ENCODE data around the gene MEIS1. TPM values are rescaled to one million over a fixed set of nuclear protein-coding genes. Genes with fewer than 3 reads are reported as not detected.
"Not testable (repeated sequence)": the region's sequence is repeated elsewhere in the genome, so short reads cannot be mapped to it uniquely, and the experiment has no call there.

MEIS1 gene
- polyA plus RNA-seq, 1 donor (not counting 4 experiments of a cell fraction or from before 2014, with no cell fraction given), result 3.1 TPM

DNA sequence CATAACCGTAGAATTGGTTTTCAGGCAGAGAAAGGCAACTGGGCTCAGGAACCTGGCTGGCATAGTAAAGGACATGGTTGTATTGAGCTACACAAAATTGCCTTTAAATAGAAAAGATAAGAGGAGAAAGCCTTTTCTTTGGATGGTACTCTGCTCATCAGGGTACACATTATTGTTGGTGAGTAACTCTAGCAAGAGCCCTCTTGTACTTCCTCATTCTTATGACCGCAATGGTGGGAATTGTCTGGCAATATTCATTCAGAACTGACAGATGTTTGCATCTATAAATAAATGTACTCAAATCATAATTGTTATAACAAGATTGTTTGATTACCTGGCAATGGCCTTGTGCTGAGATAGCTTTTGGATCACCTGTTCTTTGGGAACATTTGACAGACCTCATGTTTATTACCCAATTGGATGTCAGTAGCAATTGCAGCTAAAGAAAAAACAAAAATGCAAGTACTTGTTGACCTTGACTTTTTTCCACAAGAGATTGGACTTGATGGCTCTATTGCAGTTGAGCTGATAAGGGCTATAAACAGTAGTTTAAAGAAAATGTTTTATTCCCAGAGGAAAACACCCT is 43.9 kb downstream of the MEIS1 start:
- Histone ChIP-seq H3K4me2 (ENCODE audit: control insufficient read depth, extremely low read depth, insufficient read depth, low read depth, low read length) (no peak overlapping the region), H3K4me3 (ENCODE audit: control insufficient read depth in 2 of 3, extremely low read depth in 1 of 3, insufficient read depth in 2 of 3, low read depth in 1 of 3, low read length in 3 of 3) (no peak overlapping the region), H3K4me1 (ENCODE audit: control insufficient read depth, extremely low read depth, insufficient read depth, low read length) (peaks cover 7% of the 10 kb centered on the region), H3K27ac (ENCODE audit: control insufficient read depth, insufficient read depth, low read length) (no peak overlapping the region), H2AFZ (ENCODE audit: control insufficient read depth, low read length) (no peak overlapping the region), H3K9me3 (ENCODE audit: control insufficient read depth, low read depth, low read length) (no peaks in the 10 kb centered on the region), H3K9ac (ENCODE audit: control insufficient read depth, extremely low read depth, insufficient read depth, low read length) (no peak overlapping the region), H3K27me3 (ENCODE audit: control insufficient read depth, extremely low read depth, insufficient read depth, low read length) (no peaks in the 10 kb centered on the region), H3K9me1 (ENCODE audit: control insufficient read depth, extremely low read depth, insufficient read depth, low read length) (no peaks in the 10 kb centered on the region), H3K79me2 (ENCODE audit: control insufficient read depth, insufficient read depth, low read length) (no peaks in the 10 kb centered on the region), H4K20me1 (ENCODE audit: control insufficient read depth, extremely low read depth, insufficient read depth, low read length) (no peaks in the 10 kb centered on the region), H3K36me3 (ENCODE audit: control insufficient read depth in 2 of 2, extremely low read depth in 1 of 2, insufficient read depth in 2 of 2, low read length in 2 of 2) (no peaks in the 10 kb centered on the region)
- dilution Hi-C loops (cut with MboI; ENCODE audit: extremely low pct_ligation_motif_present, low sequenced_read_pairs), result no loop called here
- TF ChIP-seq, protein P1, sequence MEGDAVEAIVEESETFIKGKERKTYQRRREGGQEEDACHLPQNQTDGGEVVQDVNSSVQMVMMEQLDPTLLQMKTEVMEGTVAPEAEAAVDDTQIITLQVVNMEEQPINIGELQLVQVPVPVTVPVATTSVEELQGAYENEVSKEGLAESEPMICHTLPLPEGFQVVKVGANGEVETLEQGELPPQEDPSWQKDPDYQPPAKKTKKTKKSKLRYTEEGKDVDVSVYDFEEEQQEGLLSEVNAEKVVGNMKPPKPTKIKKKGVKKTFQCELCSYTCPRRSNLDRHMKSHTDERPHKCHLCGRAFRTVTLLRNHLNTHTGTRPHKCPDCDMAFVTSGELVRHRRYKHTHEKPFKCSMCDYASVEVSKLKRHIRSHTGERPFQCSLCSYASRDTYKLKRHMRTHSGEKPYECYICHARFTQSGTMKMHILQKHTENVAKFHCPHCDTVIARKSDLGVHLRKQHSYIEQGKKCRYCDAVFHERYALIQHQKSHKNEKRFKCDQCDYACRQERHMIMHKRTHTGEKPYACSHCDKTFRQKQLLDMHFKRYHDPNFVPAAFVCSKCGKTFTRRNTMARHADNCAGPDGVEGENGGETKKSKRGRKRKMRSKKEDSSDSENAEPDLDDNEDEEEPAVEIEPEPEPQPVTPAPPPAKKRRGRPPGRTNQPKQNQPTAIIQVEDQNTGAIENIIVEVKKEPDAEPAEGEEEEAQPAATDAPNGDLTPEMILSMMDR (optimal IDR thresholded peaks at IDR 0.05 in 1 of 3, IDR thresholded peaks at IDR 0.05 in 1 of 3, conservative IDR thresholded peaks at IDR 0.05 in 1 of 3; ENCODE audit: extremely low read depth in 1 of 3, insufficient read depth in 2 of 3, low read length in 3 of 3), result no peak
- no peak for TF ChIP-seq EZH2 (IDR thresholded peaks at IDR 0.05; ENCODE audit: low read length)
- FAIRE-seq, result no peak
- no peak for DNase-seq (ENCODE audit: low read depth, low spot score)

DNA sequence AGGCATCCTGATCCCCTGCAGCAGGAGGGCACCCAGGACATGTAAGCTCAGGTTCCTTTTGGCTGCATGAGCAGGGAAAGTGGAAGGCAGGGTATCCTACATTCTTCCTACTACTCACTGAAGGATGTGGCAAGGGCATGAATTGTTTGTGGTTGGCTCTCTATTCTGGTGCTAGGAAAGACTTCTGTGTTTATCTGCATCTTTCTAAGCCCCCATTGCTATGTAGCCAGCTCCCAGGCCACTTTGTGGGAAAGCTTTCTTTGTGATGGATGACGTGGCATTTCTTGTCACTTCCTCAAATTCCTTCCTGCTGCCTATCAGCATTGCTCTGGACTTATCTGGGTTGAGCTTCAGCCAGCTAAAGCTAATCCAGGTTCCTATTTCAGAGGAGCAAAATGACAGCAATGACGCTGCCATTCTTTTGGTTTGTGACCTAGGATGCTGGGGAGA is 46.2 kb downstream of the MEIS1 start:
- Histone ChIP-seq H3K9me1 (ENCODE audit: control insufficient read depth, extremely low read depth, insufficient read depth, low read length) (no peaks in the 10 kb centered on the region), H3K27me3 (ENCODE audit: control insufficient read depth, extremely low read depth, insufficient read depth, low read length) (no peaks in the 10 kb centered on the region), H2AFZ (ENCODE audit: control insufficient read depth, low read length) (no peak overlapping the region), H3K9ac (ENCODE audit: control insufficient read depth, extremely low read depth, insufficient read depth, low read length) (no peak overlapping the region), H4K20me1 (ENCODE audit: control insufficient read depth, extremely low read depth, insufficient read depth, low read length) (no peaks in the 10 kb centered on the region), H3K9me3 (ENCODE audit: control insufficient read depth, low read depth, low read length) (no peaks in the 10 kb centered on the region), H3K27ac (ENCODE audit: control insufficient read depth, insufficient read depth, low read length) (no peak overlapping the region), H3K36me3 (ENCODE audit: control insufficient read depth in 2 of 2, extremely low read depth in 1 of 2, insufficient read depth in 2 of 2, low read length in 2 of 2) (no peaks in the 10 kb centered on the region), H3K4me3 (ENCODE audit: control insufficient read depth in 2 of 3, extremely low read depth in 1 of 3, insufficient read depth in 2 of 3, low read depth in 1 of 3, low read length in 3 of 3) (no peak overlapping the region), H3K4me1 (ENCODE audit: control insufficient read depth, extremely low read depth, insufficient read depth, low read length) (peaks cover 7% of the 10 kb centered on the region), H3K4me2 (ENCODE audit: control insufficient read depth, extremely low read depth, insufficient read depth, low read depth, low read length) (no peak overlapping the region), H3K79me2 (ENCODE audit: control insufficient read depth, insufficient read depth, low read length) (no peaks in the 10 kb centered on the region)
- DNase-seq (ENCODE audit: low read depth, low spot score), result no peak
- TF ChIP-seq, protein P1 (optimal IDR thresholded peaks at IDR 0.05 in 1 of 3, IDR thresholded peaks at IDR 0.05 in 1 of 3, conservative IDR thresholded peaks at IDR 0.05 in 1 of 3; ENCODE audit: extremely low read depth in 1 of 3, insufficient read depth in 2 of 3, low read length in 3 of 3), result no peak
- TF ChIP-seq EZH2 (IDR thresholded peaks at IDR 0.05; ENCODE audit: low read length), result no peak
- dilution Hi-C loops (cut with MboI; ENCODE audit: extremely low pct_ligation_motif_present, low sequenced_read_pairs), result no loop called here
- no peak for FAIRE-seq

DNA sequence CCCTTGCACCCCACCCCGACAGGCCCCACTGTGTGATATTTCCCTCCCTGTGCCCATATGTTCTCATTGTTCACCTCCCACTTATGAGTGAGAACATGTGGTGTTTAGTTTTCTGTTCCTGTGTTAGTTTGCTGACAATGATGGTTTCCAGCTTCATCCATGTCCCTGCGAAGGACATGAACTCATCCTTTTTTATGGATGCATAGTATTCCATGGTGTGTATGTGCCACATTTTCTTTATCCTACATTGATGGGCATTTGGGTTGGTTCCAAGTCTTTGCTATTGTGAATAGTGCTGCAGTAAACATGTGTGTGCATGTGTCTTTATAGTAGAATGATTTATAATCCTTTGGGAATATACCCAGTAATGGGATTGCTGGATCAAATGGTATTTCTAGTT is 50.3 kb downstream of the MEIS1 start:
- H3K4me3 ChIP-seq (ENCODE audit: control insufficient read depth in 2 of 3, extremely low read depth in 1 of 3, insufficient read depth in 2 of 3, low read depth in 1 of 3, low read length in 3 of 3); H3K27ac ChIP-seq (ENCODE audit: control insufficient read depth, insufficient read depth, low read length); dilution Hi-C loops (cut with MboI; ENCODE audit: extremely low pct_ligation_motif_present, low sequenced_read_pairs); H3K79me2 ChIP-seq (ENCODE audit: control insufficient read depth, insufficient read depth, low read length); H3K9me3 ChIP-seq (ENCODE audit: control insufficient read depth, low read depth, low read length); H3K9me1 ChIP-seq (ENCODE audit: control insufficient read depth, extremely low read depth, insufficient read depth, low read length); H4K20me1 ChIP-seq (ENCODE audit: control insufficient read depth, extremely low read depth, insufficient read depth, low read length); H2AFZ ChIP-seq (ENCODE audit: control insufficient read depth, low read length); H3K4me2 ChIP-seq (ENCODE audit: control insufficient read depth, extremely low read depth, insufficient read depth, low read depth, low read length); FAIRE-seq; H3K4me1 ChIP-seq (ENCODE audit: control insufficient read depth, extremely low read depth, insufficient read depth, low read length); H3K36me3 ChIP-seq (ENCODE audit: control insufficient read depth in 2 of 2, extremely low read depth in 1 of 2, insufficient read depth in 2 of 2, low read length in 2 of 2); DNase-seq (ENCODE audit: low read depth, low spot score); H3K27me3 ChIP-seq (ENCODE audit: control insufficient read depth, extremely low read depth, insufficient read depth, low read length); H3K9ac ChIP-seq (ENCODE audit: control insufficient read depth, extremely low read depth, insufficient read depth, low read length): not testable (repeated sequence)

Data from keratinocyte (primary cell).